ENCODE measurements around the gene ABHD5.

- TF ChIP-seq CTCF (IDR thresholded peaks at IDR 0.05) (no peak), POLR2A (IDR thresholded peaks at IDR 0.05) (no peak)
Measured at GRCh38 chr3:43684944-43685343, 5.8 kb upstream of the ABHD5 start.
